HG03575 (cell line): Measurements from ENCODE around the gene MED13L.

Experiments
- ATAC-seq: cut with Tn5 transposase; IDR thresholded peaks from one replicate; pipeline ENCODE4 v1.9.1; 2021; ENCODE audit not compliant: unreplicated experiment, insufficient number of reproducible peaks, low FRiP score; ENCODE audit errors: extremely low read depth

Gene MED13L

GRCh38 chr12:116227811-116228210 is 49.7 kb downstream of the MED13L start:
- ATAC-seq = no peak

GRCh38 chr12:116226026-116226425 is 51.5 kb downstream of the MED13L start:
- no peak for ATAC-seq

GRCh38 chr12:116222358-116222757 is 55.1 kb downstream of the MED13L start:
- no peak for ATAC-seq

- ATAC-seq = no peak
These were observed 56.7 kb downstream of the MED13L start for GRCh38 chr12:116220756-116221155.

GRCh38 chr12:116217045-116217735 is 60.3 kb downstream of the MED13L start:
- no peak for ATAC-seq

- ATAC-seq = no peak
These were observed 61.3 kb downstream of the MED13L start for GRCh38 chr12:116216022-116216756.

GRCh38 chr12:116215023-116215422 is 62.5 kb downstream of the MED13L start:
- no peak for ATAC-seq

GRCh38 chr12:116213885-116214527 is 63.5 kb downstream of the MED13L start:
- ATAC-seq = no peak

- ATAC-seq = no peak
These were observed 64.5 kb downstream of the MED13L start for GRCh38 chr12:116213014-116213413.

- no peak for ATAC-seq
These were observed 66.7 kb downstream of the MED13L start for GRCh38 chr12:116210762-116211161.

- no peak for ATAC-seq
These were observed 67.4 kb downstream of the MED13L start for GRCh38 chr12:116210131-116210530.

GRCh38 chr12:116209503-116209902 is 68.0 kb downstream of the MED13L start:
- ATAC-seq = no peak

- ATAC-seq = no peak
These were observed 70.2 kb downstream of the MED13L start for GRCh38 chr12:116207274-116207673.

- no peak for ATAC-seq
These were observed 70.7 kb downstream of the MED13L start for GRCh38 chr12:116206828-116207227.

- no peak for ATAC-seq
These were observed 72.7 kb downstream of the MED13L start for GRCh38 chr12:116204785-116205184.

- ATAC-seq = no peak
These were observed 73.3 kb downstream of the MED13L start for GRCh38 chr12:116204169-116204568.

- no peak for ATAC-seq
These were observed 74.6 kb downstream of the MED13L start for GRCh38 chr12:116202940-116203339.

- no peak for ATAC-seq
These were observed 75.1 kb downstream of the MED13L start for GRCh38 chr12:116202433-116202832.

GRCh38 chr12:116201908-116202307 is 75.6 kb downstream of the MED13L start:
- ATAC-seq = no peak

GRCh38 chr12:116201359-116201758 is 76.1 kb downstream of the MED13L start:
- ATAC-seq = no peak
